Stimulated activated CD8-positive, alpha-beta memory T cell treated with anti-CD3 and anti-CD28 coated beads, Interleukin-7, amount 100 ng/mL, for 4 hours (primary cell): ENCODE data around the gene OR52E6.

Source experiments
- DNase-seq, 2 donors: peaks; one replicate each; pipeline ENCODE4 v3.0.0-alpha.2; 2020; ENCODE audit warnings: low read depth in 2 of 2

OR52E6 gene

GRCh38 chr11:5796541-5796940 lies 45.2 kb downstream of the OR52E6 start:
- DNase-seq, result no peak

- no peak for DNase-seq
These were observed 50.5 kb downstream of the OR52E6 start, which contains the start of gene OR52N1 for GRCh38 chr11:5791165-5791564. OR52N1 (minus strand) TSS chr11:5791265; CDS start chr11:5788816, 2,449 bp downstream.
